Activated T-cell treated with anti-CD3 and anti-CD28 coated beads for 4 hours (primary cell): Measurements from ENCODE around the gene PLXDC1.

Experiments
- DNase-seq: peaks from one replicate; pipeline ENCODE4 v3.0.0-alpha.2; 2020

The PLXDC1 gene

GRCh38 chr17:39151150-39151942, at the start of gene PLXDC1:
Gene PLXDC1 (minus strand): TSS chr17:39151637. CDS start chr17:39151437, 200 bp downstream.
- no peak for DNase-seq

GRCh38 chr17:39200957-39201510, 49.6 kb upstream of the PLXDC1 start:
- no peak for DNase-seq

GRCh38 chr17:39200070-39200879, 48.8 kb upstream of the PLXDC1 start, which contains the start of gene RPL19:
Gene RPL19 (plus strand): TSS chr17:39200283. CDS start chr17:39200345, 62 bp downstream.
- DNase-seq: peak; percentile 65

- peak; percentile 84 for DNase-seq
Measured at GRCh38 chr17:39199820-39200069, 48.3 kb upstream of the PLXDC1 start.

GRCh38 chr17:39198186-39198566, 46.7 kb upstream of the PLXDC1 start:
- no peak for DNase-seq

- peak; percentile 53 for DNase-seq
Measured at GRCh38 chr17:39197380-39198185, 46.1 kb upstream of the PLXDC1 start, which contains the start of gene CACNB1. Gene CACNB1 (minus strand): TSS chr17:39197669. CDS start chr17:39197495, 174 bp downstream.

GRCh38 chr17:39196808-39197291, 45.4 kb upstream of the PLXDC1 start:
- no peak for DNase-seq

- no peak for DNase-seq
Measured at GRCh38 chr17:39196241-39196807, 44.9 kb upstream of the PLXDC1 start.

GRCh38 chr17:39195568-39196160, 44.2 kb upstream of the PLXDC1 start:
- DNase-seq: no peak

GRCh38 chr17:39194985-39195524, 43.6 kb upstream of the PLXDC1 start:
- DNase-seq: no peak

GRCh38 chr17:39194089-39194984, 42.9 kb upstream of the PLXDC1 start:
- no peak for DNase-seq

GRCh38 chr17:39193346-39193745, 41.9 kb upstream of the PLXDC1 start:
- DNase-seq: no peak

GRCh38 chr17:39192901-39193300, 41.5 kb upstream of the PLXDC1 start:
- DNase-seq: no peak

GRCh38 chr17:39191750-39192510, 40.5 kb upstream of the PLXDC1 start:
- DNase-seq: no peak

GRCh38 chr17:39187152-39187830, 35.9 kb upstream of the PLXDC1 start:
- no peak for DNase-seq

- DNase-seq: no peak
Measured at GRCh38 chr17:39186481-39187002, 35.1 kb upstream of the PLXDC1 start.

- DNase-seq: no peak
Measured at GRCh38 chr17:39183720-39184119, 32.3 kb upstream of the PLXDC1 start.

GRCh38 chr17:39183045-39183444, 31.6 kb upstream of the PLXDC1 start:
- no peak for DNase-seq

- DNase-seq: no peak
Measured at GRCh38 chr17:39181303-39181702, 29.9 kb upstream of the PLXDC1 start.
